ENCODE data around the gene PRKAG1.

DNA sequence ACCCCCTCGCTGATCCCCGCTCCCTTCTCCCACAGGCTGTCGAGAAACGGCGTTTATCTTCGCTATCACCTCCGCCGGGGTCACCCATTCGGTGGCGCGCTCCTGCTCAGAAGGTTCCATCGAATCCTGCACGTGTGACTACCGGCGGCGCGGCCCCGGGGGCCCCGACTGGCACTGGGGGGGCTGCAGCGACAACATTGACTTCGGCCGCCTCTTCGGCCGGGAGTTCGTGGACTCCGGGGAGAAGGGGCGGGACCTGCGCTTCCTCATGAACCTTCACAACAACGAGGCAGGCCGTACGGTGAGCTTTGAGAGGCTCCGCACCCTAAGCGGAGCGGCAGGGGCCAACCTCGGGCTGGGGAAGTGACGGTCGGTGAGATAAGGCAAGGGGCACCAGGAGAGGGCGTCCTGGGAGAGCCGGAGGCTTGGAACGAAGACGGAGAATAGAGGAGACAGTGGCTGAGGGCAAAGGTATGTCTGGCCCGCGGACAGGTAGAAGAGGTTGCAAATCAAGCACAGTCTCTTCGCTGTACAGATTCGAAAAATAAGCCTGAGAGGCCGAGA is 38.1 kb downstream of the PRKAG1 start:
- TF ChIP-seq GATA3 (IDR thresholded peaks at IDR 0.05; ENCODE audit: low read depth, low read length) (no peak), GATA2 (IDR thresholded peaks at IDR 0.05; ENCODE audit: low read depth, low read length) (no peak)

All from SH-SY5Y (cell line).